ENCODE data around the gene STRN3.
"Not testable (repeated sequence)": the region's sequence is repeated elsewhere in the genome, so short reads cannot be mapped to it uniquely, and the experiment has no call there.

Gene STRN3, protein sequence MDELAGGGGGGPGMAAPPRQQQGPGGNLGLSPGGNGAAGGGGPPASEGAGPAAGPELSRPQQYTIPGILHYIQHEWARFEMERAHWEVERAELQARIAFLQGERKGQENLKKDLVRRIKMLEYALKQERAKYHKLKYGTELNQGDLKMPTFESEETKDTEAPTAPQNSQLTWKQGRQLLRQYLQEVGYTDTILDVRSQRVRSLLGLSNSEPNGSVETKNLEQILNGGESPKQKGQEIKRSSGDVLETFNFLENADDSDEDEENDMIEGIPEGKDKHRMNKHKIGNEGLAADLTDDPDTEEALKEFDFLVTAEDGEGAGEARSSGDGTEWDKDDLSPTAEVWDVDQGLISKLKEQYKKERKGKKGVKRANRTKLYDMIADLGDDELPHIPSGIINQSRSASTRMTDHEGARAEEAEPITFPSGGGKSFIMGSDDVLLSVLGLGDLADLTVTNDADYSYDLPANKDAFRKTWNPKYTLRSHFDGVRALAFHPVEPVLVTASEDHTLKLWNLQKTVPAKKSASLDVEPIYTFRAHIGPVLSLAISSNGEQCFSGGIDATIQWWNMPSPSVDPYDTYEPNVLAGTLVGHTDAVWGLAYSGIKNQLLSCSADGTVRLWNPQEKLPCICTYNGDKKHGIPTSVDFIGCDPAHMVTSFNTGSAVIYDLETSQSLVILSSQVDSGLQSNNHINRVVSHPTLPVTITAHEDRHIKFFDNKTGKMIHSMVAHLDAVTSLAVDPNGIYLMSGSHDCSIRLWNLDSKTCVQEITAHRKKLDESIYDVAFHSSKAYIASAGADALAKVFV

GRCh38 chr14:31026077-31026449, at the start of gene STRN3:
Gene STRN3, minus strand, starts transcription at chr14:31026379. Its CDS starts 194 bp downstream, at chr14:31026185.
- DNase-seq, result no peak

DNA sequence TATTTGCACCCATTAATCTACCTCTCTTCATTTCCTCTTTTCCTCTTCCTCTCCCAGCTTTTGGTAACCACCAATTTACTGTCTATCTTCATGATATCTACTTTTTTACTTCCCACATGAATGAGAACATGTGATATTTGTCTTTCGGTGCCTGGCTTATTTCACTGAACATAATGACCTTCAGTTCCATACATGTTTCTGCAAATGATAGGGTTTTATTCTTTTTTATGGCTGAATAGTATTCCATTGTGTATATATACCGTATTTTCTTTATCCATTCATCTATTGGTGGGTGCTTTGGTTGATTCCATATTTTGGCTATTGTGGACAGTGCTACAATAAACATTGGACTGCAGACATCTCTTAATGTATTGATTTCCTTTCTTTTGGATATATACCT, 49.0 kb upstream of the STRN3 start:
- DNase-seq, result no peak

GRCh38 chr14:31071151-31071550, 45.0 kb upstream of the STRN3 start:
- no peak for DNase-seq

- DNase-seq, result peak; percentile 81
Measured at GRCh38 chr14:31070431-31070830, 44.3 kb upstream of the STRN3 start.

DNA sequence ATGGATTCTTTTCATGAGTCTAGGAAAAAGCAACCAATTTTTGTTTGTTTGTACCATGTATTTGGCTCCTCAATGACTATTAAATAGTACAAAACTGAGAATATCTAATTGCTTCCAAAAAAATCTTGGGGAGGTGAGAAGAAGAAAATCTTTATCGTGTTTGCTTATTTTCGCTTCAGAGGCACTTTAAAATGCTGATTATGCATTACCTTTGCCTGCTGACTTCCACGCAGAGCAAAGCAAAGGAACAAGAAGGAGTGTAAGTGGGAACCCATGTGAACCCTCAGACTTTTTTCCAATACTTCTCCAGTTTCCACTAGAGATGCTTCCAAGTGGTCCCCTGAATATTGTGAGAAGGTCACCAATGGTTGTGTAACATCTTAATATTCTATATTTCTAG, 43.2 kb upstream of the STRN3 start:
- no peak for DNase-seq

DNA sequence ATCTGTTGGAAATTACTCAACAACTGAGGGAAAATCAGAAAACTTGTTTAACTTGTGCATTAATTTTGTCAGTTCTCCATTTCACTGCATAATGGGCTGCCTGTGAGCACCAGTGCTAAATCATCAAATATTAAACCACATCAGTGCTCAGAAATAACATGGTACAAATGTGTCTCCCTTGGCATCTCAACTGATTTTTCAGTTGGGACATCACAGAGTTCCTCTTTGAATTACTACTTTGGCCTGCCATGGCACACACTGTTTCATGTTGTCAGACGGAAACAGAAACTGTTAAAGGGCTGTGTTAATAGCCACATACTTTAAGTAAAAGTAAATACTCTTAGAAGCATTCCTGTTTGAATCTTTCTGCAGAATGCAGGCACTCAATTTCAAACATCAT, 42.1 kb upstream of the STRN3 start:
- DNase-seq, result no peak

- not testable (repeated sequence) for DNase-seq
Measured at GRCh38 chr14:31062908-31063307, 36.7 kb upstream of the STRN3 start.

DNA sequence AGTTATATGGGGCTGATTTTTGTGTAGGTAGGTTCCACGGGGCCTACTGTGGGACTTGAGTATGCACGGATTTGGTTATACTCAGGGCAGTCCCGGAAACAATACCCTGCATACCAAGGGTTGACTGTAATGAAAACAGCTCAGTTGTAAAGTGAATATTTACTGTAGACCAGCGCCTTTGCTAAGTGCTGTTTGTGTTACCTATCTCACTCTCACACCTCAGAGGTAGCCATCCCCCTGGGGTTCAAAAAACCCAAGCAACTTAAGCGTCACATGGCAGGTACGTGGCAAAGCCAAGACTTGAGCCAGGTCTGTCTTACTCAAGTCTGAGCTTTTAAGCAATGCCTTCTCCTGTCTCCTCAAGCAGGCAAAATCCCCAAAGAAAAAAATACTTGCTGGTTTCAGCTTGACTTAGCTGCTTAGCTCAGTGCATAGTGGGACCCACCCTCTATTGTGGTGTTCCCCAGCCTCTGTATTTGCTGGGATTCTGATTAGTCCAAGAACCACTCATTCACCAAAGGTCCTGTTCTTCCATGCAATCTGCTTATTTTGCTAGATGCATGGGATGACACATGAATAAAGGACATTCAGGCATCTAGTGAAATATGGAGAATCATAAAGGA, 34.2 kb upstream of the STRN3 start:
- no peak for DNase-seq

DNA sequence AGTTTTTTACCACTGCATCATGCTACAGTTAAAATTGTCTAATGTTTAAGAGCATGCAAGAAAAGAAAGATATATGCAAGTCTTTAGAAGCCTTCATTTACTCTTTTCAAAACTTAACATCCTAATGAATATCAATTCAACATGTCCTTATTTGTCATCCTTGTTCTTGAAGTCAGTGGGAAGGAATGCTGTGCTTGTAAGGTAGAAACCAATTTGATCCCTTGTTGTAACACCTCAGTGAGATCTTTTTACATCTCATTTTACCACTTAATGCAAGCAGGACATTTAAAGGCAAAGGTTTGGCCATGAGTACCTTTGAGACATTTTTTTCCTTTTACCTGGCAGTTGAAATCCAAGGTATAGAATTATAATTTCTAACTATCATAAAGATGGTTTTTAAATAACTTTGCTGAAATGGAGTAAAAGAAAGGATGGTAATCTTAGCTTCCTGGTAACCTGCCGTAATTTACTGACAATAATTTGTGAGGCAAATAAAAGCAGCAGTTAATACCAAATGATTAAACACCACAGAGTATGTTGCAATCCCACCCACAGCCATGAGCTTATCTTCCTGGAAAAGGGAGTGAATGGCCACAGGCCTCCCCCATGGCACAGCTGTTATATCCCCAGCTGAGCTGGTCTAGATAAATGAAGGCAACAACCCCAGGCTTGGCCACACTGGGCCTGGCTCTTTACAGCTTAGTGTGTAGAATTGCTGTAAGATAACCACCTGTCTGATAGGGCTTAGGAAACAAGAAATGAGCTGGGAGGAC, 33.2 kb upstream of the STRN3 start:
- peak; percentile 80 for DNase-seq

DNA sequence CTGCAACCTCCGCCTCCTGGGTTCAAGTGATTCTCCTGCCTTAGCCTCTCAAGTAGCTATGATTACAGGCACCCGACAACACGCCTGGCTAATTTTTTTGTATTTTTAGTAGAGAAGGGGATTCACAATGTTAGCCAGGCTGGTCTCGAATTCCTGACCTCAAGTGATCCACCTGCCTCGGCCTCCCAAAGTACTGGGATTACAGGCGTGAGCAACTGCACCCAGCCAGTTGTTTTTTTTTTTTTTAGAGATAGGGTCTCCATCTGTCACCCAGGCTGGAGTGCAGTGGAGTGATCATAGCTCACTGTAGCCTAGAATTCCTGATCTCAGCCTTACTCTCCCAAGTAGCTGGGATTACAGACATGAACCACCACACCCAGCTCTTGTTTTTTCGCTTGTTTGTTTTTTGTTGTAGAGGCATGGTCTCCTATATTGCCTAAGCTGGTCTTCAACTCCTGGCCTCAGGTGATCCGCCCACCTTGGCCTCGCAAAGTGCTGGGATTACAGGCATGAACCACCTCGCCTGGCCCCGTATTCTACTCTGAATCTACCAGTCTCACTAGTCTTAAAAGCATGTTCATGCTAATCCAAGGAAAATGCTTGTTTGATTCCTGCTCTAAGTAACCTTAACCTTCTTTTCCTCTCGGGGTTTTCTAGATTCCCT, 31.7 kb upstream of the STRN3 start:
- no peak for DNase-seq

DNA sequence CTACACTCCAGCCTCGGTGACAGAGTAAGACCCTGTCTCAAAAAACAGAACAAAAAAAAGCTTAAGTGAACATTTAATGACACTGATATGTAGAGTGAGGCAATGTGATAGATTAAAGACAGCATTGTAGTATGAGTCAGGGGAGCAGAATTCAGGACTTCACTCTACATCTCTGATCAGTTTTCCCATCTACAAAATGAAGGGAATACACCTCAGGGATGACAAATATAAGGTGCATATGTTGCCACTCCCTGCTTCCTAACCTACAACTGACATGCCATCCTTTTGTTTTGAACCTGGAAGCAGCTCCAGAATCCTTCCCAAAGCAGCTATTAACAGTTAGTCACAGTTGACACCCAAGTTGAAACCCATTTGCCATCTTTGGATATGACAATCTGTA, 30.9 kb upstream of the STRN3 start:
- no peak for DNase-seq

GRCh38 chr14:31052905-31053586, 26.9 kb upstream of the STRN3 start:
- DNase-seq, result not testable (repeated sequence)

- DNase-seq, result peak; percentile 34
Measured at GRCh38 chr14:31051511-31051910, 25.3 kb upstream of the STRN3 start.

- no peak for DNase-seq
Measured at GRCh38 chr14:31051023-31051422, 24.8 kb upstream of the STRN3 start.

GRCh38 chr14:31047503-31047902, 21.3 kb upstream of the STRN3 start:
- no peak for DNase-seq

DNA sequence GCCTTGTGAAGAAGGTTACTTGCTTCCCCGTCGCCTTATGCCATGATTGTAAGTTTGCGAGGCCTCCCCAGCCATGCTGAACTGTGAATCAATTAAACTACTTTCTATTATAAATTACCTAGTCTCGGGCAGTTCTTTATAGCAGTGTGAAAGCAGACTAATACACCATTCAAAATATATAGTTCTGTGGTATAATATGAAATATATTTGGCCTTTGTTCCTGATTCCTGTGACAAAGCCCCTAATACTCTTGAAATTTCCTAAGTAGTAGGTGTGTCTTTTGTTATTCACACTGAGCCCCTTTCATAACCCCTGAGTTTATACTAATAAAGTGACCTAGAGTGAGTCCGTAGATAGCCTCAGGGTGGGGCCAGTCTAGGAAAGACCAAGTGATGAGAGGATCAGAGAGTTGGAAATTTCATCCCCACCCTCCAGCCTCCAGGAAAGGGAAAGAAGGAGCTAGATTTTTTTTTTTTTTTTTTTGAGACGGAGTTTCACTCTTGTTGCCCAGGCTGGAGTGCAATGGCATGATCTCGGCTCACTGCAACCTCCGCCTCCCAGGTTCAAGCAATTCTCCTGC, 19.4 kb upstream of the STRN3 start:
- DNase-seq, result no peak

GRCh38 chr14:31043379-31043778, 17.2 kb upstream of the STRN3 start:
- no peak for DNase-seq

- not testable (repeated sequence) for DNase-seq
Measured at GRCh38 chr14:31042893-31043292, 16.7 kb upstream of the STRN3 start.

DNA sequence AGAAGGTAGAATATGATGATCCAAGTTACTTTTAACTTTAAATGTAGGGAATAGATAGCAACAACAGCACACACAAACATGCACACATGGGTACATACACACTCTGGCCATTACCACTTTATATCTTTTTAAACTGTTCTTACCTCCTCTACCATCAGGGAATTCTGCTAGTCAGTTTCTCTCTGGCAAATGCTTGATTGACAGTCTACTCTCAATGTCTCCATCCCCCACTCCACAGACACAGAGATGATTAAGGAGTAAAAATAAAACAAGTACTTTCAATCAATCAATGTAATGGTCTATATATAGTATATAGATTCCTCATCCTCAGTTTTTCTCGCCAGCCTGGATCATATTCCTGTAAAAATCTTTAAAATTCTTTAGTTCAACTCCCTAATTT, 16.1 kb upstream of the STRN3 start:
- DNase-seq, result no peak

DNA sequence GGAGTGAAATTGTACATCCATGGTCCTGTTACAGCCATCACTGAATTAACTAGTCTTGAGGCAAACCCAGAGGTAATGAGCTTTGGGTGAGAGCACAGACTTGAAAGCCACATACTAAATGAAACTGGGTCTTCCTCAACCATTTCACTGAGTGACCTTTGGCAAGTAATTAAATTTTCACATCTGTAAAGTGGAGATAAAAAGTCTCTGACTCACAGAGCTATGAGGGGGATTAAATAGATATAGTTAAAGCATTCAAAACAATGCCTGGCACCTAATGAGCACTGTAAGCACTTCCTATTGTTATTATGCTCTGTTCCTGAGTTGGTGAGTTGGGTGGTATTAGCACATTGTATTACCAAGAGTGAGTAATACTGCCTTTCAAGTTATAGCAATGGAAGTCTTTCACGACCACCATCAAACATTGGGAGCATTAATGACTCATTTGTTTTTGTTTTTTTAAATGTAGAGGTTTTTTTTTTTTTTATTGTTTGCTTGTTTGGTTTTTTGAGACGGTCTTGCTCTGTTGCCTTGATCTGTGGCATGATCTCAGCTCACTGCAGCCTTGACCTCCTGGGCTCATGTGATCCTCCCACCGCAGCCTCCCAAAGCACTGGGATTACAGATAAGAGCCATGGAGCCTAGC, 12.5 kb upstream of the STRN3 start:
- no peak for DNase-seq

GRCh38 chr14:31037709-31038221, 11.6 kb upstream of the STRN3 start:
- no peak for DNase-seq

Measured in HCEC 1CT (cell line).